HUES6 (cell line): ENCODE measurements around the gene TPD52L2.
"Not testable (repeated sequence)": the region's sequence is repeated elsewhere in the genome, so short reads cannot be mapped to it uniquely, and the experiment has no call there.

Experiments used
- H3K27ac ChIP-seq: 2 replicates; pipeline ENCODE4 v1.7.0; 2013; ENCODE audit warnings: low read depth, mild to moderate bottlenecking, low read length, inconsistent platforms
- H3K27me3 ChIP-seq: 2 replicates; pipeline ENCODE4 v1.6.1; 2013; ENCODE audit warnings: low read length; ENCODE audit not compliant: control insufficient read depth, insufficient read depth
- H3K36me3 ChIP-seq: 2 replicates; pipeline ENCODE4 v1.6.1; 2013; ENCODE audit warnings: low read length; ENCODE audit not compliant: control insufficient read depth, insufficient read depth
- H3K4me1 ChIP-seq: 2 replicates; pipeline ENCODE4 v1.6.1; 2013; ENCODE audit warnings: low read length; ENCODE audit not compliant: control insufficient read depth, insufficient read depth
- H3K4me3 ChIP-seq: 2 replicates; pipeline ENCODE4 v1.5.1; 2013; ENCODE audit warnings: low read depth, low read length
- H3K9ac ChIP-seq: one replicate; pipeline ENCODE4 v1.6.1; 2013; ENCODE audit warnings: mild to moderate bottlenecking, low read length
- H3K9me3 ChIP-seq: 2 replicates; pipeline ENCODE4 v1.6.1; 2013; ENCODE audit warnings: low read depth, low read length; ENCODE audit not compliant: control insufficient read depth, insufficient read depth

The TPD52L2 gene

GRCh38 chr20:63867042-63867441 is 2.0 kb downstream of the TPD52L2 start:
- not testable (repeated sequence) for H3K9me3 ChIP-seq, H3K4me3 ChIP-seq, H3K27me3 ChIP-seq, H3K9ac ChIP-seq, H3K4me1 ChIP-seq, H3K27ac ChIP-seq
- peaks cover 47% of the 10 kb centered on the region for H3K36me3 ChIP-seq

- Histone ChIP-seq H3K36me3 (peaks cover 46% of the 10 kb centered on the region), H3K4me1 (peaks cover 8% of the 10 kb centered on the region; the same call in 1 of the 2 replicates), H3K9me3 (no peaks in the 10 kb centered on the region), H3K27me3 (no peaks in the 10 kb centered on the region), H3K4me3 (no peak overlapping the region), H3K27ac (no peak overlapping the region), H3K9ac (no peak overlapping the region)
These were observed 3.2 kb downstream of the TPD52L2 start for GRCh38 chr20:63868264-63868663.

- Histone ChIP-seq H3K4me1 (no peaks in the 10 kb centered on the region), H3K27ac (no peak overlapping the region), H3K4me3 (no peak overlapping the region), H3K36me3 (peaks cover 83% of the 10 kb centered on the region), H3K9ac (no peak overlapping the region), H3K9me3 (no peaks in the 10 kb centered on the region), H3K27me3 (no peaks in the 10 kb centered on the region)
These were observed 8.5 kb downstream of the TPD52L2 start for GRCh38 chr20:63873477-63873971.

- H3K9ac ChIP-seq, H3K4me3 ChIP-seq, H3K27me3 ChIP-seq, H3K27ac ChIP-seq, H3K9me3 ChIP-seq, H3K4me1 ChIP-seq: not testable (repeated sequence)
- H3K36me3 ChIP-seq, result peaks cover 83% of the 10 kb centered on the region
These were observed 9.2 kb downstream of the TPD52L2 start for GRCh38 chr20:63874241-63874640.

- Histone ChIP-seq H3K9ac (no peak overlapping the region), H3K27me3 (no peaks in the 10 kb centered on the region), H3K4me1 (no peaks in the 10 kb centered on the region), H3K9me3 (no peaks in the 10 kb centered on the region), H3K27ac (no peak overlapping the region), H3K36me3 (peaks cover 70% of the 10 kb centered on the region), H3K4me3 (no peak overlapping the region)
These were observed 11.5 kb downstream of the TPD52L2 start for GRCh38 chr20:63876489-63877036.

GRCh38 chr20:63877755-63878470 is 12.8 kb downstream of the TPD52L2 start:
- Histone ChIP-seq H3K9me3 (no peaks in the 10 kb centered on the region), H3K27ac (no peak overlapping the region), H3K9ac (no peak overlapping the region), H3K4me1 (no peaks in the 10 kb centered on the region), H3K27me3 (no peaks in the 10 kb centered on the region), H3K4me3 (no peak overlapping the region), H3K36me3 (peaks cover 75% of the 10 kb centered on the region)

GRCh38 chr20:63878899-63879663 is 14.0 kb downstream of the TPD52L2 start:
- H3K36me3 ChIP-seq, result peaks cover 77% of the 10 kb centered on the region
- no peaks in the 10 kb centered on the region for H3K27me3 ChIP-seq
- no peak overlapping the region for H3K9ac ChIP-seq
- no peaks in the 10 kb centered on the region for H3K9me3 ChIP-seq
- no peak overlapping the region for H3K27ac ChIP-seq
- no peak overlapping the region for H3K4me3 ChIP-seq
- no peaks in the 10 kb centered on the region for H3K4me1 ChIP-seq

- H3K4me1 ChIP-seq, H3K4me3 ChIP-seq, H3K9me3 ChIP-seq, H3K9ac ChIP-seq, H3K27ac ChIP-seq, H3K27me3 ChIP-seq: not testable (repeated sequence)
- H3K36me3 ChIP-seq, result peaks cover 80% of the 10 kb centered on the region
These were observed 15.8 kb downstream of the TPD52L2 start for GRCh38 chr20:63880901-63881300.

GRCh38 chr20:63881451-63882226 is 16.6 kb downstream of the TPD52L2 start:
- no peak overlapping the region for H3K4me3 ChIP-seq
- no peak overlapping the region for H3K27ac ChIP-seq
- H3K9me3 ChIP-seq, result no peaks in the 10 kb centered on the region
- H3K4me1 ChIP-seq, result no peaks in the 10 kb centered on the region
- H3K36me3 ChIP-seq, result peaks cover 75% of the 10 kb centered on the region
- no peak overlapping the region for H3K9ac ChIP-seq
- H3K27me3 ChIP-seq, result no peaks in the 10 kb centered on the region

- Histone ChIP-seq H3K4me3 (no peak overlapping the region), H3K27me3 (no peaks in the 10 kb centered on the region), H3K4me1 (no peaks in the 10 kb centered on the region), H3K27ac (no peak overlapping the region), H3K36me3 (peaks cover 79% of the 10 kb centered on the region), H3K9me3 (no peaks in the 10 kb centered on the region), H3K9ac (no peak overlapping the region)
These were observed 17.5 kb downstream of the TPD52L2 start for GRCh38 chr20:63882257-63883200.
